GM12864 (cell line): ENCODE results near the gene KAT2B.

Experiments
- DNase-seq: peaks from one replicate; pipeline ENCODE4 v3.0.0-alpha.2; 2011; ENCODE audit warnings: low read depth
- H3K4me3 ChIP-seq: 2 replicates; pipeline ENCODE4 v1.5.1; 2011; ENCODE audit warnings: mild to moderate bottlenecking, low read depth, low read length, control low read depth
- TF ChIP-seq, protein P1 (sequence below): IDR thresholded peaks from 2 replicates; pipeline ENCODE4 v1.5.1; 2011; ENCODE audit warnings: low read depth, mild to moderate bottlenecking, moderate library complexity, low read length, control low read depth, inconsistent platforms; ENCODE audit errors: missing control alignments

Gene KAT2B

DNA sequence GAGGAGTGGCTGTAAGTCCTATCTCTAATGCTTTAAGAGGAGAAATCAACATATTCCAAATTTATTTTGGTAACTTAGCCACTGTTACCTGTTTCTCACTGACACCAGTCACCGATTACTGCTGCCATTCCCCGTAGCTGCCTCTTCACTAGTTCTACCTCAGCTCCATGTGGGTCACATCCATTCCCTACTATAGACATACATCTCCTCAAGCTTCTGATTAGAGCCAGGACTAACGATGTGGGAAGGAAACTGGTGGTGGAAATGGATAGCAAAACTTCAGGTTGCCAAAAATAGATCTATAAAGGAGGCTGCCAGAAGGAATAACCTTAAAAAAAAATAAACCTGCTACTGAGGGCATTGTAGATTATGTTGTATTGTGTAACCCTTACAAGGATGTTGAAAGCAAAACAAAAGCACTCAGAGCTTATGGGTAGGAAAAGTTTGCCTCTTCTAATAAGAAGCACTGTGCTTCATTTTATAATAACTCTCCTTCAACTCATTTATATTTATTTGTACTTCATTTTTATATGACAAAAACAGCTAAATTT, 56.0 kb downstream of the KAT2B start:
- DNase-seq: no peak
- TF ChIP-seq, protein P1, sequence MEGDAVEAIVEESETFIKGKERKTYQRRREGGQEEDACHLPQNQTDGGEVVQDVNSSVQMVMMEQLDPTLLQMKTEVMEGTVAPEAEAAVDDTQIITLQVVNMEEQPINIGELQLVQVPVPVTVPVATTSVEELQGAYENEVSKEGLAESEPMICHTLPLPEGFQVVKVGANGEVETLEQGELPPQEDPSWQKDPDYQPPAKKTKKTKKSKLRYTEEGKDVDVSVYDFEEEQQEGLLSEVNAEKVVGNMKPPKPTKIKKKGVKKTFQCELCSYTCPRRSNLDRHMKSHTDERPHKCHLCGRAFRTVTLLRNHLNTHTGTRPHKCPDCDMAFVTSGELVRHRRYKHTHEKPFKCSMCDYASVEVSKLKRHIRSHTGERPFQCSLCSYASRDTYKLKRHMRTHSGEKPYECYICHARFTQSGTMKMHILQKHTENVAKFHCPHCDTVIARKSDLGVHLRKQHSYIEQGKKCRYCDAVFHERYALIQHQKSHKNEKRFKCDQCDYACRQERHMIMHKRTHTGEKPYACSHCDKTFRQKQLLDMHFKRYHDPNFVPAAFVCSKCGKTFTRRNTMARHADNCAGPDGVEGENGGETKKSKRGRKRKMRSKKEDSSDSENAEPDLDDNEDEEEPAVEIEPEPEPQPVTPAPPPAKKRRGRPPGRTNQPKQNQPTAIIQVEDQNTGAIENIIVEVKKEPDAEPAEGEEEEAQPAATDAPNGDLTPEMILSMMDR: no peak

DNA sequence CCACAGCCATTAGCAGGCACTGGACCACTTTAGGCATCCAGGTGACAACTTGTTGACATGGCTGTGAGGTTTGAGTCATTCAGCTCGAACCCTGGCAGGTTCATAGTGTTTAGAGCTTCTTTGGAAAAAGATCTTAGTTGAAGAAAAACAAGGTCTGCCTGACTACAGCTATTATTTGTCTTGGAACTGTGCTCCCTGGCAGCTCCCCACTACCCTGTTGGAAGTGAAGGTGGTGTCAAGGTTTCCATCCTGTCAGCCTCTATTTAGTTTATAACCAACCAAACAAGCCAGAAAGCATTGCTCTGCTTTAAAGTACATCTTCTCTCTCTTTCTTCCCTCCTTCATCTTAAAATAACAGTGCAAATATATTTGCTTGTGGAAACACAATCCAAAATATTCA, 56.8 kb downstream of the KAT2B start:
- TF ChIP-seq, protein P1: no peak

More for the DNA sequence above, 56.0 kb downstream of the KAT2B start:
- no peak overlapping the region for H3K4me3 ChIP-seq

GRCh38 chr3:20099060-20099459, 58.8 kb downstream of the KAT2B start:
- no peak for DNase-seq
- no peak overlapping the region for H3K4me3 ChIP-seq
- TF ChIP-seq, protein P1: no peak

More for the DNA sequence above, 56.8 kb downstream of the KAT2B start:
- H3K4me3 ChIP-seq: no peak overlapping the region
- no peak for DNase-seq

DNA sequence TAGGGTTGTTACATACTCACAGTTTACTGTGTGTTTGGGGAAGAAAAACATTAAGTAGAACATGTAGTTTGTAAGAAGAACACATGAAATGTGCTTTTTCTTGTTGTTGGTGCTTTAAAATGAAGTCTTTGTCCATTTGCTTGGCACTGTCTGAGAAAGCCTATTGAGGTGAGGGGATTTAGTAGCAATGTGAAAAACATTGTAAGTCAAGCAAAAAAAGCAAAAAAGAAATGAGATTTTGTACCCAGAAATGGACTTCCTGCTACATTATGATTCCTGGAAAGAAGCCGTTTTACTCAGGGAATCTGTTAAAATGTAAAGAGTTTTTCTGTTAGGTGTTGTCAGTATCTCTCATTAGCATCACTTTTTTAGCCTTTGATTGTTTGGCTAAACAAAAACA, 59.9 kb downstream of the KAT2B start:
- TF ChIP-seq, protein P1: no peak
- H3K4me3 ChIP-seq: no peak overlapping the region
- DNase-seq: no peak

DNA sequence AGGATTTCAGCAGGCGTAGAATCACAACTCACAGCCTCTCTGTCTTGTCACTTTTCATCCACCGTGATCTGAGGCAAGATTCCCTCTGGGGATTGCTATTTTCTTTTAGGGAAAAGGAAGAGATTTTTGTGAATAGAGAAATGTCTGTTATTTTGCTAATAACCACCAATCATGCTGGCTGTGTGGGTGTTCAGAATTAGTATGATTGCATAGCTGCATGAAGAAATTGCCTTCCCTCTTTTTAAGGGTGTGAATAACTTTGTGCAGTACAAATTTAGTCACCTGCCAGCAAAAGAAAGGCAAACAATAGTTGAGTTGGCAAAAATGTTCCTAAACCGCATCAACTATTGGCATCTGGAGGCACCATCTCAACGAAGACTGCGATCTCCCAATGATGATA, 60.8 kb downstream of the KAT2B start:
- no peak for DNase-seq
- H3K4me3 ChIP-seq: no peak overlapping the region
- TF ChIP-seq, protein P1: no peak

DNA sequence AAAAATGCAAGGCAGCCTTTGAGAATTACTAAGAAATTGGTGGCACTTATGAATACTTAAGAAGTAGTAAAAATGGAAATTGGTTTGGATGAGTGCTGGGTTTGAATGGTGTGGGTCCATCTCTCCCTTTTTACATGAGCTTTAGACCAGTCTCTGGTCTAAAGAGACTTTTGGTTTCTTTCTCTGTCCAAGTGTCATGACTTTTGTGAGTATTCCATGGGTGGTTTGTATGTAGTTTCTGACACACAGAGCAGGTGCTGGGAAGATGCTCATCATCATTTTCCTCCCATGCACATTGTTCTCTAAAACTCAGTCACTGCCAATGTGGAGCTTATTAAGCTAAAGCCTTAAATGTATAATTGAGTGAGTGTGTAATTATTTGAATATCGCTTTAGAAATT, 63.5 kb downstream of the KAT2B start:
- TF ChIP-seq, protein P1: no peak
- DNase-seq: no peak
- no peak overlapping the region for H3K4me3 ChIP-seq

DNA sequence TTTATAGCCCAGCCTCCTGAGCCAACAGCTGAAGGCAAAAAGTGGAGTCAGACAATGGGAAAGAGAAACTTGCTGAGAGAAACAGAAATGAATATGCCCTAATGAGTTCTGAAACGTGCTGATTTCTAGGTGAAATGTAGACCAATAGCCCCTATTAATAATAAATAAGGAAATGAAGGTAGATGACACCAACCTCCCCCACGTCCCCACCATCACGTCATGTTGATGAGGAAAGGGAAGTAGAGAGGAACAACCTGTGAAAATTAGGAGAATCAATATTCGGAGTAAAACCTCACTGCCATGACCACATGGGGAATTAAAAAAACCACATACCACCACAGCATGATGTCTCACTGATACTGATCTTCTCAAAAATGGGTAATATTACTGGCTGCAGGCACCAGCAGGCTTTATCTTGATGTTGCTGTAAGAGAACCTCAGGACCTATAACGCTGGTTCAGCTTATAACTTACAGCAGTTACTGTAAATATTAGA, 64.0 kb downstream of the KAT2B start:
- TF ChIP-seq, protein P1: no peak
- DNase-seq: no peak
- H3K4me3 ChIP-seq: no peak overlapping the region
